ENCODE data around the gene S100A10.

DNA sequence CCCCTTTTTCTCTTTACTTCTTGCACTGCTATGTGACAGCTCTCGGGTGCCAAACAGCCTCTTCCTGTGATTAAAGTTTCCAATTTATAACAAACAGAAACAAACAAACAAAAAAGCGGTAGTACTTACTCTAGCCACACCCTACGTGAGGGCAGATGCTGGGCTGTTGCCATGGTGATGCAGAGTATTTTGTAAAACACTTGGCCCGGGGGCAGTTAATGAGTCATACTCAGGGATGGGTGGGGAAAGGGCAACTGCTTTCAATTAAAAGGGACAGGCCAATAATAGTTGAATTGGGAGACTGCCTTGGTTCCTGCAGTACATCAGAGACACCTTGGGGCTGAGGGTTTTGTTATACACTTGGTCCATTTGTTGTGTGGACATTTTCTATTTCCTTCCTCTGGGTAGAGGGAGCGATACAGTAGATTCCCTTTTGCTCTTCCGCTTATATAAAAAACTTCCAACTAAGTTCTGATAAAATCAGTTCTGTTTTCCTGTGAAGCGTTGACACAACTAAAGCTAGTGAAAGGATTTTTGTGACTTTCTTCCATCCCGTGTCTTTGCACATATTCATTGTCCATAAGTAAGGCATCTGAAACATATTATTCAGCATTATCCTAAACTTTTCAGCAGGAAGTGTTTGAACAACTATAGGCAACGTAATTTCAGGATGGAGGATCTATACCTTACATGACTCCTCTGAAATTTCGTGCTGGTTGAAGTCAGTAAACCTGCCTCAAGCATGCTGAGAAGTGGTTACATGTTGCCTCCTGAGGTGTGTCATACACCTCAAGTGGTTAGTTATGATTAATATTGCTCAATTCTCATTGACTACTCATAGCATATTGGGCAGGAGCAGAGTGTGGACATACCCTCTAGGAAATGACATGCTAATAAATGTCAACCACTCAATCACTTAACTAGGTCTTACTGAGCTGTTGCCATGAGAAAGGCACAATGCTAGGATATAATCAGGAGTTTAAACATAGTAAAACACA is 47.6 kb downstream of the S100A10 start:
- TF ChIP-seq RAD21 (conservative IDR thresholded peaks at IDR 0.05) (no peak), EZH2 (IDR thresholded peaks at IDR 0.05; ENCODE audit: borderline replicate concordance, insufficient read depth, low read length, poor library complexity, severe bottlenecking) (no peak)
- TF ChIP-seq, protein P1, sequence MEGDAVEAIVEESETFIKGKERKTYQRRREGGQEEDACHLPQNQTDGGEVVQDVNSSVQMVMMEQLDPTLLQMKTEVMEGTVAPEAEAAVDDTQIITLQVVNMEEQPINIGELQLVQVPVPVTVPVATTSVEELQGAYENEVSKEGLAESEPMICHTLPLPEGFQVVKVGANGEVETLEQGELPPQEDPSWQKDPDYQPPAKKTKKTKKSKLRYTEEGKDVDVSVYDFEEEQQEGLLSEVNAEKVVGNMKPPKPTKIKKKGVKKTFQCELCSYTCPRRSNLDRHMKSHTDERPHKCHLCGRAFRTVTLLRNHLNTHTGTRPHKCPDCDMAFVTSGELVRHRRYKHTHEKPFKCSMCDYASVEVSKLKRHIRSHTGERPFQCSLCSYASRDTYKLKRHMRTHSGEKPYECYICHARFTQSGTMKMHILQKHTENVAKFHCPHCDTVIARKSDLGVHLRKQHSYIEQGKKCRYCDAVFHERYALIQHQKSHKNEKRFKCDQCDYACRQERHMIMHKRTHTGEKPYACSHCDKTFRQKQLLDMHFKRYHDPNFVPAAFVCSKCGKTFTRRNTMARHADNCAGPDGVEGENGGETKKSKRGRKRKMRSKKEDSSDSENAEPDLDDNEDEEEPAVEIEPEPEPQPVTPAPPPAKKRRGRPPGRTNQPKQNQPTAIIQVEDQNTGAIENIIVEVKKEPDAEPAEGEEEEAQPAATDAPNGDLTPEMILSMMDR (IDR thresholded peaks at IDR 0.05; ENCODE audit: poor library complexity, severe bottlenecking): no peak
